ENCODE data around the gene THEM4.
A peak's percentile ranks its signal among the peaks of the same experiment; 100 is the strongest.
"Not testable (repeated sequence)": the region's sequence is repeated elsewhere in the genome, so short reads cannot be mapped to it uniquely, and the experiment has no call there.

THEM4 gene

DNA sequence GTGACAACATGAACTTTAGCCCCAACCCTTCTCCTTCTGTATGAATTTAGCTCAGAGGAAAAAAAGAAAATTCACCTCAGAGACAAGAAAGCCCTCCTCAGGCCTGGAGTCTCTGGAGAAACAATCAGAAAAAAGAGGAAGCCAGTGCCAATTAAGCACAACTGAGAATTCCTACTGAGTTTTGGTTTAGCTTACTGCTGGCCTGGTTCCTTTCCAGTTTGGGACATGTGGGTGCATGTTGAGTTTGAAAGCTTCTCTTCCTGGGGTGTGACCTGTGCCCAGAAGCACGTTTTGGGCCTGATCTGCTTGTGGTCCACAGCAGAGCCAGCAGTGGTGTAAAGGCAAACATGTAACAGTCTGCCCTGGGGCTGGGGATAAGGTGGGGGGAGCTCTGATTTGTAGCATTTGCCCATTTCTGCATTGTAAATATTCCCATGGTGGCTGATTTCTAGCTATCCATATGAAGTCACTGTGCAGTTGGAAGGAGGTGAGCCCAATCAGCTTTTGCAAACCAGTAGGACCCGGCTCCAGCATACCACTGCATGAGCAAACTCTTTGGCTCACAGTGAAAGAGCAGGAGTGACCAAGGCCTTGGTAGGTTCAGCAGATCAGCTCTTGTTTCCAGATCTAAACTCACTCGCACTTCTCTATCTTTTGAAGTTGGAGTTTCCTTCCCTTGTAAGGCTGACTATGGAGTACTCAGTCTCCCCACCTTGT is 51.1 kb downstream of the THEM4 start:
- DNase-seq = no peak

DNA sequence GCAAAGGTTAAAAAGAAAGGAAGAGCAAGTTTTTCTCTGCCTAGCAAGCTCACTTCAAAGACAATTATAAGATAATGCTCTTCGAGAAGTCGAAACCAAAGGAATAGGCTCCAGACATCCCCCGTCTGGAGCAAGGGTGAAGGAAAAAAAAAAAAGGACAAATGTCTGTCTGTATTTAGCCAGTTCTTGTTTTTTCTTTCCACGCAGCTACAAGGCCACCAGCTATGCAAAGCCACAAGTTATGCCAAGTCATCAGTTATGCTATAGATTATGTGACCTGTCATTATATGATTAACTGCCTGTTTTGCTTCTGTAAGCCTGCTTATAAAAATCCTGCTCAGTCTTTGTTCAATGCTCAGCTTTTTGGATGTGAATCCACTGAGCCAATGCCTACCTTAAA is 53.4 kb downstream of the THEM4 start:
- DNase-seq = no peak

DNA sequence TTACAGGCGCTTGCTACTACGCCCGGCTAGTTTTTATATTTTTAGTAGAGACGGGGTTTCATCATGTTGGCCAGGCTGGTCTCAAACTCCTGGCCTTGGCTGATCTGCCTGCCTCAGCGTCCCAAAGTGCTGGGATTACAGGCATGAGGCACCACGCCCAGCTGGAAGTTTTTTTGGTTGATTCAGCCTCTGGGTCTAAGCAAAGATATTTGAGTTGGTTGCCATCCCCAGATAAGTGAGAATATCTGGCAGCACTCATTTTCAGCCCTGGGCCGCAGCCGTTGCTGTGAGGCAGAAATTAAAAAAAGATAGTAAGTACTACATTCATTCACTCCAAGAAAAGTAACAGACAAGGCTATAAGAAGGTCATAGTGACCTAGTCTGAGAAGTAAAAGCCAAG is 53.8 kb downstream of the THEM4 start:
- not testable (repeated sequence) for DNase-seq

DNA sequence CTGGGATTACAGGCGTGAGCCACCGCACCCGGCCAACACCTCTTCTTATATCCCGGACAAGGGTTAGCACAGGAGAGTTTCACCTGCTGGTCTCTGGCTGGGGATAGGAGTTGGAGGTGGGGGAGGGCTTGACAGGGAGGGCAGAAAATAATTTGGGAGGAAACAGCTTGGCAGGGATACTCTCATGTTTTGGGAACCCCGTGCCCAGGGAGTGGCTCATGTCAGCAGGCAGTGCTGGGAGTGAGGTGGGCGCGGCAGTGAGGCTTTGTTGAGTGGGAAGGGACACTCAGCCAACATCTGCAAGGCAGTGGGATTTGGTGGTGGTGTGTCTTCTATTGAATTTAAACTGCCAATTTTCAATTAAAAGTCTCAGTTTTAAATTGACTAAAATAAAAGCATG is 54.7 kb downstream of the THEM4 start:
- DNase-seq = no peak

DNA sequence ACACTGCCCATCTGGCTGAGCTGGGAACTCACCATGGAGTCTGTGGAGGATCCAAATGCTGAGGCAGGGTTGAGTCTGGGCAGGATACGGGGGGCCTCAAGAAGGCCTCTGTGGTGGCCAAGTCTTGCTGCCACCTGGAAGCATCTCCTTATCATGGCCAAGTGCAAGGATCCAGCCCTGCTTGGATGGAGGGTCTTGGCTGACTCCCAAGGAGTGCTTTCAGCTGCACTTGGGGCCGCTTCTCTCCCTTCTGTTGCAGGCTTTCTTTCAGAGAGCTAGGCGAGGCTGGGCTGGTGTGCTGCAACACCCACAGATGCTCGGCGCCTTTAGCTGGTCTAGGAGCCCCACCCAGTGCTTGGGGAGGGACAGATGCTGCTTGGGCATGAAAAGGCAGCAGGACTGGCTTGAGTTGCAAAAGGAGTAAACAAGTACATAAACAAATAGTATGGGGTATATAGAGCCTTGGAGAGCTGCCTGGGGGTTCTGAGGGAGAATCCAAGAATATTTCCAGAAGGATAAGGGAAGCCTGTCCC is 55.8 kb downstream of the THEM4 start, which contains the start of gene THEM5:
Gene THEM5 (minus strand): TSS at position 302 of the 533 bp plus-strand sequence. CDS start 147 bp downstream, at position 155.
- DNase-seq = peak; percentile 25 to 62

DNA sequence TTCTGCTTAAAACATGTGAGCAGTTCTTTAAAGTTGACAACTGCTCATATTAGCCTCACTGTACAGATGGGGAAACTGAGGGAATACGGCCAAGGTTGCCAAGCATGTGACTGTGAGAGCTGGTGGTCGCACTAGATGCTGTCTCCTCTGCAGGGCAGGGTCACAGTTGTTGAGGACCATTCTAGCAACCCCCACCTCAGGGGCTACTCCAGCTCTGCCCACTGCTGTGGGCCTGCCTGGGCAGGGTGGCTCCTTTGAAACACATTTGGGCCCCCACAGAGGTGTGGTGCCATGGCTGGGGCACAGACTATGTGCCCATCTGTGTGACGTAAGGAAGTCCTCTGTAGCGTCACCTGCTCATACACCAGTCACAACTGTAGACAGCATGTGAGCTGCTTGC is 56.6 kb downstream of the THEM4 start:
- DNase-seq = no peak

DNA sequence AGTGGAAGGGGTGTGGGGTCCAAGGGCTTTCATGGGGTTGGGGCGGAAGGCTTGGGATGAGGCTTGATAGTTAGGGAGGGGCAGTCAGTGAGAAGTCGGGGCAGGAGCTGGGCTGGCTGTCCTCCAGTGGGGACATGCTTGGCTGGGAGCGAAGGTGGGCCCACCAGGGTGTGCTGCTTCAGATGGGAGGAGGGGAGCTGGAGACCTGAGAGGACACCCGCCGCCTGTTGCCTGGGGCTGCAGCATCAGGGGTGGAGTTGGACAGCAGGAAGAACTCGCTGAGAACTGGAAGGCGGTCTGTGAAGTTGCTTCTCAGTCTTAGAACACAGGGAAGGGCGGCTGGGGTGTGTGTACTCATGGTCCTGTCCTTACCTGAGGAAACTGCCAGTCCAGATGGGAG is 57.4 kb downstream of the THEM4 start:
- no peak for DNase-seq

DNA sequence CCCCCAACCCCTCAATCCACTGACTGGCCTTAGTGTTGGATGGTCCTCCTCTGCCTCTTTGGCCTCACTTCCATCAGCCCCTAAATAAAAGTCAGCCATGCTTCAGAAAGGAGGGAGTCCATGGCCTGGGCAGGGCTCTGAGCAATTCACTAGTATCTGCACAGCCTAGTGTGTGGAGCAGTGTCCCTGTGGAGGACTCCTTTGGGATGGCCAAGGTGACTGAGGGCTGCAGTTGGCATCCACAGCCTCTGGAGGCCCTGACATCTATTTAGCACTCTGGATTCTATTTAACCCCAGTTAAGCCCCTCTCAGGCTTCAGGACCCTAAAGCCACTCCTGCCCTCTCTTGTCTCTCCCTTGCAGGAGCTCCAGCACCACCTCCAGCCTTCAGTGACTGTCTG is 59.4 kb downstream of the THEM4 start:
- no peak for DNase-seq

DNA sequence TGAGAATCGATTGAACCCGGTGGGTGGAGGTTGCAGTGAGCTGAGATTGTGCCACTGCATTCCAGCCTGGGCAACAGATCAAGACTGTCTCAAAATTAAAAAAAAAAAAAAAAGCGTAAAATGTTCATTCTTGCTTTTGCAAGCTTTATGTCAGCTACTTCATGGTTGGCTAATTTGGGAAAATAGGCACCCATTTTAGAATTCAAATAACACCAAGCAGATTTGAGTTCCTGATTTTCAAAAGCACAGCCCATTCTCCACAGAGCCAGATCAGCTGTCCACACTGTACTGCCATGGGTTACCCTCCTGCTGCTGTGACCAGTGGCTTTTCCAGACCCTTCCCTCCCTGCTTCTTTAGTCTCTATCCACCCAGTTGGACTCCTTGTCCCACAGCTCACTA is 60.2 kb downstream of the THEM4 start:
- DNase-seq = no peak

DNA sequence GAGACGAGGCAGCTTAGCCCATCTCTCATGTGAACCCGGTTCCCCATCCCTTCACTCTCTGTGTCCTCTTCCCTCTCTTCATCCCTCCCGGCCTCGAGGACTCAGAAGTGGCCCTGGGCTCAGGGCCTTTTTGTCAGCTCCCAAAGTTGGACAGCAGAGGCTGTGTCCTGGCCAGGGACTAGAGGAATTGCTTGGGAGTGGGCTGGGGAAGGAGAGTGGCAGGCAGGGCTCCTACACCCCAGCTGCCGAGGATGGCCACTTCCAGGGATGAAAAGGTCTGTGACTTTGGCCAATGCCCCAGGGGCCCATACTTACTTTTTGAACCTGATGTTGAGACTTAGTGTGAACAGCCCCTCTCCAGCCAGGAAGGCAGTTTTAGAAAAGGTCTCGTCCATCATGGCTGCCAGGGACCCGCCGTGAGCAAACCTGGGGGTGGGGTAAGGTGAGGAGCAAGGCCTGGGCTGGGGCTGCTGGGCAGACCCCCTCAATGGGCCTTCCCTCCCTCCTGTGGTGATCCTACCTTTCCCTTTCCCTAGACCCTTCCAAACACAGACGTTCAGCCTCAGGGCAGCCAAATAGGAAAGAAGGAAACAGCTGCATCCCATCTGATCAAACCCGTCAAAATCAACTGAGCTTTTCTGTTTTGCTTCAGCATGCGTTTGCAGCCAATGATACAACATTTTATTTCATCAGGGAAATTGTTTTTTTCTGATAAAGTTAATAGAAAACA is 61.3 kb downstream of the THEM4 start:
- no peak for DNase-seq

DNA sequence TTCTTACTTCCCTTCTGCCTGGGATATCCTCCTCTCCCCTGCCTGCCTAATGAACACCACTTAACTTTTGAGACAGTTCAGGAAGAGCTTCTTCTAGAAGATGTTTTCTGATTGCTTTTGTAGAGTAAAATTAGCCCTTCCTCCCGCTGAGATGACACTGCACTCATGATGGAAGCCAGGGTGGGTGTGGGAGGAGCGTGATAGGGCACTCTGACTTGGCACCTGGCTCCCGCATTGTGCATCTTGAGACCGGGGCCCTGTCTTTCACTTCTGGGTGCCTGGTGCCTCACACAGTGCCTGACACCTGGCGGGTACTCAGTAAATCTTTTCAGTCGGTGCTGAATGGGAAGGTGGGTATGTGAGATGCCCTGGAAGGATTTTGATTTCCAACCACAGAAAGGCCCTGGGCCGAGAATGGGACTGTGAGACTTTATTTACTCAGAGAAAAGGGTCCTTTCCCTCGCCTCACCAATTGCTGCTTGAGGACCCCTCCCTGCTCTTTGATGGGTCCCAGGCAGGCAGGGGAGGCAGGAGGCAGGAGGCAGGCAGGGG is 62.5 kb downstream of the THEM4 start:
- no peak for DNase-seq

DNA sequence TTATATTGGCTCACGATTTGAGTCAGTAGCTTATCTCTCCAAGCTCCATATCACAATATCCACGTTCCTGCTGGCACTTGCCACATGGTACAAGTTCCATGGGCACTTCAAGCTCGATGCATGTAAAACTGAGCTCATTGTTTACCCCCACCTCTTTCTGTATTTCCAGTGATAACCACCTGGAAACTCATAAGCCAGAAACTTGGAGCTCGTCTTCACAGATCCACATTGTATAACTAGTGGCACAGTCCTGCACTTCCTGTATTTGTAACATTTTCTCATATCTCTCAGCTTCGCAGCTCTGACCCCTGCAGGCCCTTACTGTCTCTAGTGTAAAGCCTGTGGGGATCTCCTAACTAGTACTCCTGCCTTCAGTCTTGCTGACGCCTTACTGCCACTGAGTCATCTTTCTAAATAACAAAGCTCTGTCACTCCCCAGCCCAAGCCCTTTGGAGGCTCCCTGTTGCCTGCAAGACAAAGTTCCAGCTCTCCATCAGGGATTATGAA is 63.2 kb downstream of the THEM4 start:
- no peak for DNase-seq

DNA sequence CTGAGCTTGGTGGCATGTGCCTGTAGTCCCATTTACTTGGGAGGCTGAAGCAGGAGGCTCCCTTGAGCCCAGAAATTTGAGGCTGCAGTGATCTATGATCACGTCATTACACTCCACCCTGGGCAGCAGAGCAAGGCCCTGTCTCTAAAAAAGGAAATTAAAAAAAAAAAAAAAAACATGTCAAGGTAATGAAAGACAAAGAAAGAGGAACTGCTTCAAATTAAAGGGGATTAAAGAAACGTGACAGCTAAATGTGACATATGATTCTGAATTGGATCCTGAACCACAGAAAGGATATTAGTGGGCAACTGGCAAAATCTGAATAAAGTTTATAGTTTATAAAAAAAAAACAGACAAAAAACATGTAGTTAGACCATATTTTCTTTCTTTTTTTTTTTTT is 65.9 kb downstream of the THEM4 start:
- DNase-seq = no peak

DNA sequence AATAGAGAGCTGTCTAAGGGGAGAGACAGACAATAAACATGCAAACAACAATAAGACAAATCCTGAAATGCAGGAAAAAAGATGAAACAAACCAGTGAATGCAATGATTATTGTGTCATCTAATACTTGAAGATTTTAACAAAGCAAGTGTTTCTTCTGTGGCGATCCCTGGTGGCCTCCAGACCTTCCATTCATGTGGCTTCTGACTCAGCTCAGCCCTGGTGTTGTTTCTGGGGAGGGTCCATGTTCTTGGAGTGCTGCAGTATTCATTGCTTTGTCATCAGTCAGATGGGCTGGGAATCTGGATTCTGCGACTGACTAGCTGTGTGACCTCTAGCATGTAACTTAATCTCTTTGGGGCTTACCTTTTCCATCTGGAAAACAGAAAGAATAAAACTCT is 68.2 kb downstream of the THEM4 start:
- peak in 1 of 2 experiments; percentile 16 for DNase-seq

DNA sequence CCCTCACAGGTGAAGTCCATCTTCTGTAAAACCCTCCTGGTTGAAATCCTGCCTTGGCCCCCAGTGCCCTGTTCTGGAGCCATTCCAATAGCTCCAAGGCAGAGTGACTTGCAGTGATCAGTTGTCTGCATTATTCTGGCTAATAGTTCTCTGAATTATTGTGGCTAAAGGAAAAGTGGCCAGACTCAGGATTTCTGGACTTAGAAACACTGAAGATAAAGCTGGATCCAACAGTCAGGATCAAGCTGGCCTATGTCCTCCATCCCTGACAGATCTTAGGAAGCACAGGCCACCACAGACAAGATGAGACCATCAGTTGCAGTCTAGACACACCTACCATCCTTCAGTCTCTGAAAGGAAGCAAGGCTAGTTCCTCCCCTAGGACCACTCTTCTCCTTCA is 68.9 kb downstream of the THEM4 start:
- no peak for DNase-seq

DNA sequence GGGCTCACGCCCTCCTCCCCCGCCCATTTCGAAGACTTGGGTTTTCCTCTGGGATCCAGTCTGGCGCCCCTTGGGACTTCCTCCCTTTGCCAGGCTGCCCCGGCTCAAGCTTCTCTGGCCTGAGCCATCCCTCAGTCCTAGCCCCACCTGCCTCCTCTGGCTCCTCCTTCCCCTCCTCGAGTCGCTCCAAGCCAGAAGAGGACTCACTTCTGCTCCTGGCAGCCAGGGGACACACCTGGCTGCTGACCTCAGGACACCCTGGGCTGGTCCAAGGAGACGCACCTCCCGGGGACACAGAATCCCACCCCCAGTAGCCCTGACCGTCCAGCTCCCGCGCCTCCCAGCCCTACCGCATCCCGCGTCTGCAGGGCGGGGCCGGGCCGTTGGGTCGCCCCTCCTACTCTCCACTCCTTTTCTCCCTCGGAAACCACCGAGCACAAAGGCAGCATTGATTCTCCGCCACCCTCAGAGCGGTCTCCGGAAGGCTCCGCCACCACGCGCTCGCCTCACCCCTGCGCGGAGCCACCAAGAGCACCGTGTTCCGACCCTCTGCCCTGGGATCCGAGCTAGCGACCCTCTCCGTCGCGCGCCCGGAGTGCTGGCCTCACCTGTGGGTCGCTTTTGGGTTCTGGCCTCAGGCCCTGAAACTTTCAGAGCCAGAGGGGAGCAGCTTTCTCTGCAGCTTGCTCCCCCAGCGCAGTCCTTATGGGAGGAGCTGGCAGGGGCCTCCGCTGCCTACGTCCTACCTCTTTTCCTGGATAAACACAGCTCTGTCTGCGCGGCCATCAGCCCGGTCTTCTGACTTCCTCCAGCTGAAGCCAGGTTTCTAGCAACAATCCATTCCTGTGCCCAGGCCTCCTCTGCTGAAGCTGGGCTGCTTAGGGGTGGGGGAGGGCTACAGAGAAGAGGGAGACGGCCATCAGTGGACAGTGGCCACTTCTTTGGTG is 69.6 kb downstream of the THEM4 start, which contains the start of gene C2CD4D:
Gene C2CD4D (minus strand): TSS at position 364 of the 947 bp plus-strand sequence. CDS start 831 bp downstream, outside the sequence.
- no peak for DNase-seq

DNA sequence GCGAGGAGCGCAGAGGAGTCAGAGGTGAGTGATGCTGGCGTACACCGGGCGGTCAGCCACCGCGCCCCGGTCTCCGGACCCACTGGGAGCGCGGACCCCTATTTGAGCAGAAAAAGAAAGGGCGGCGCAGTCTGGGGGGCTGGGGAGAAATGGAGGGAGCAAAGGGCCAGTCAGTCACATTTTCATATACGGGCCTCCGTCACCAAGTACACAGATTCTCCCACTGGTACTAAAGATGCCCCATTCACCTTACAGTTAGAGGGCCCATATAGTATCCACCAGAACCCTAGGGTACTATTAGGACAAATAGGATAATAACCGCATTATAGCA is 70.3 kb downstream of the THEM4 start:
- DNase-seq = no peak

DNA sequence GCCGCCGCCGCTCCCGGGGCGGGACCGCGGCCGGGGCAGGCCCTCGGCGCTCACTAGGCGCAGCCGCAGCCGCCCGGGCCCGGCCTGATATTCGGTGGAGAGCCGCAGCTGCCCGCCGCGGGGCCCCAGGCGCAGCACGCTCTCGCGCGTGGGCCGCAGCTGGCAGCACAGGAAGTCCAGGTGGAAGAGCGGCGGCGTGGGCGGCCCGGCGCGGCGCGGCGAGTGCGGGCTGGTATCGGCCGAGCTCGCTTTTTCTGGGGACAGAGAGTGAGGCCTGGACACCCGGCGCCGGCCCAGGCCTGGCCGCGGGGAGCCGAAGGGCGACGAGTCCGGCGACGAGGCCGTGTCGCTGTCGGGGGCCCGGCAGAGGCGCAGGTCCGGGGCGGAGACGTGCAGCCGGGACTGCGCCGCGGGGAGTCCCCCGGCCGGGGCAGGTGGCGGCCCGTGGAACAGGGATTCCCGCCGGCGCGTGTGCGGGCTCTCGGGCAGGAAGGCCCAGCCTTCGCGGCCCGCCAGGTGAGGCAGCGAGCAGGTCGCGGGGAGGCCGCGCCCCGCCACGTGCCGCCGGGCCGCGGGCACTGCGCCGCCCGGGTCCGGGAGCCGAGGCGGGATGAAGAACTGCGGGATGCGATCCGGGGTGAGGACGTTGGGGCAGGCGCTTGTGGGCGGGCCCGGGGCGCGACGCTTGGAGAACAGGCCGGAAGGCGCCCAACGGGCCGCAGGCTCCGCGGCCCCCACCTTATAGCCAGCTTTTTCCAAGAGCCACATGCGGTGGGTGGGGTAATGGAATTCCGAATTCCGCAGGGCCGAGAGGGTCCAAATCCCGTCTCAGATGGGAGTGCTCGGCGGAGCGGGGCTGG is 70.9 kb downstream of the THEM4 start:
- no peak for DNase-seq

DNA sequence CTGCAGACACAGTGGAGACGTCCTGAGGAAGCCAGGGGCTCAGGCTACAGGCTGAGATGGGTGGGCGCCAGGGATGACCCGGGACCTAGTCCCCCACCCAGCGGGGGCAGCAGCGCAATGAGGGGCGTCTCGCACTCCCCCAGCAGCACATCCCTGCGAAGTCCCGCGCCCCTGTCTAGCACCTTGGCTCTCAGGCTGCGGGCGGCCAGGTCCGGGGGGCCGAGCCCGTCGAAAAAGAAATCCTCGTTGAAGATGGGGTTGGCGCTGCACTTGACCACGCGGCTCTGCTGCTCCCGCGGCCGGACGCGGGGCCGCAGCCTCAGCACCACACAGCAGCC is 71.5 kb downstream of the THEM4 start:
- no peak for DNase-seq

DNA sequence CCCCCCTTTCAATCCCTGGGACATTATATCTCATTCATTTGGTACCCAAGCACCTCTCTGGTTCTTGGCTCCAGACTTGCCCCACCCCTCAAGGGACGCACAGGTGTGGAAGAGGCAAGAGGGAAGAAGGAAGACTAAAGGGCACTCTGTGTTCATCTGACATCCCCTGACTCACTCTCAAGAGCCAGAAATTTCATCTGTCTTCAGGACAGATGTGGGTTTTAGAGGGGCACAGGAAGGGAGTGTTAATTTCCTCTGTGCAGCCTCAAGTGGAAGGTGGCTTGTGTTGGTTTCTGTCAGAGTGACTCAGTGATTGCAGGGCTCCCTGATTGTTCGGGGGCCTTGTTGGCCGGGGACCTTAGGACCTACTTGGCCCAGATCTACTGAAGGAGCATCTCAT is 72.1 kb downstream of the THEM4 start:
- no peak for DNase-seq

DNA sequence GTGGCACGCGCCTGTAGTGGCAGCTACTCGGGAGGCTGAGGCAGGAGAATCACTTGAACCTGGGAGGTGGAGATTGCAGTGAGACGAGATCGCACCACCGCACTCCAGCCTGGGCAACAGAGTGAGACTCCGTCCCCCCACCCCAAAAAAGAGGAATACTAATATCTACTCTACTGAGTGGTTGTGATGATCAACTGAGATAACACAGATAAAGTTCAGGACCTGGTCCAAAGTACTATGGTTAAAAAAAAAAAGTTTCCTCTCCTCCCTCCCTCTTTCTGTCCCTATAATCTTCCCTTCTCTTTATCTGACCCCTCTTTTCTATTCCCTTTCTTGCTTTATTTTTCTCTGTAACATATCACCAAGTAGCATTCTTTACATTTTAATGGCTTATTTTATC is 73.7 kb downstream of the THEM4 start:
- DNase-seq = no peak

DNA sequence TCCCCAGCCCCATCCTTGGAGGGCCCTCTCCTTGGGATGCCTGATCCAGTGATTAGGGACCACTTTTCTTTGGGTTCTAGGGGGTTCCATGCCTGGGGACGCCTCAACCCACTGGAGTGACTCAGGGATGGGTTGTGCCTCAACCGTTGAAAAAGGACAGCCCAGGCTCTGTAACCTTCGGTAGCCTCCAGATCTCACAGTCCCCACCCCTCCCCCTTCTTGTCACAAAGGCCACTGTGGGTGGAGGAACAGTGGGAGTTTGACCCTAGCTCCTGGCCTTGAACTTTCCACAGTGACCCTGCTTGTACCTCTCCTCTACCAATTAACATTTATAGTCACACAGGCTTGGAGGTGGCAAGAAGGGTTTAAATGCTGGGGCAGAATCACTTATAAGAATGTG is 75.1 kb downstream of the THEM4 start:
- DNase-seq = no peak
